GM19397 (cell line): ENCODE data around the gene C9orf72.
A peak's percentile ranks its signal among the peaks of the same experiment; 100 is the strongest.
"Not testable (repeated sequence)": the region's sequence is repeated elsewhere in the genome, so short reads cannot be mapped to it uniquely, and the experiment has no call there.

Experiments
- ATAC-seq: cut with Tn5 transposase; IDR thresholded peaks from one replicate; pipeline ENCODE4 v1.9.1; 2021; ENCODE audit warnings: mild to moderate bottlenecking, moderate library complexity; ENCODE audit not compliant: unreplicated experiment

Gene C9orf72

GRCh38 chr9:27572918-27573633 is at the start of gene C9orf72:
Gene C9orf72 (minus strand): TSS chr9:27573481. CDS start chr9:27567120, 6,361 bp downstream.
- peak; percentile 79 for ATAC-seq

- no peak for ATAC-seq
Measured at GRCh38 chr9:27622693-27623340, 49.5 kb upstream of the C9orf72 start.

- no peak for ATAC-seq
Measured at GRCh38 chr9:27619743-27620142, 46.5 kb upstream of the C9orf72 start.

GRCh38 chr9:27618066-27618465 is 44.8 kb upstream of the C9orf72 start:
- no peak for ATAC-seq

GRCh38 chr9:27614551-27614950 is 41.3 kb upstream of the C9orf72 start:
- ATAC-seq, result no peak

GRCh38 chr9:27612036-27612435 is 38.8 kb upstream of the C9orf72 start:
- ATAC-seq, result not testable (repeated sequence)

- no peak for ATAC-seq
Measured at GRCh38 chr9:27610622-27611021, 37.3 kb upstream of the C9orf72 start.

- no peak for ATAC-seq
Measured at GRCh38 chr9:27602954-27603353, 29.7 kb upstream of the C9orf72 start.

GRCh38 chr9:27602142-27602861 is 29.0 kb upstream of the C9orf72 start:
- ATAC-seq, result no peak

- ATAC-seq, result no peak
Measured at GRCh38 chr9:27601396-27601795, 28.1 kb upstream of the C9orf72 start.

- ATAC-seq, result no peak
Measured at GRCh38 chr9:27600256-27600655, 27.0 kb upstream of the C9orf72 start.

GRCh38 chr9:27599870-27600238 is 26.6 kb upstream of the C9orf72 start:
- ATAC-seq, result no peak

GRCh38 chr9:27599102-27599869 is 26.0 kb upstream of the C9orf72 start:
- ATAC-seq, result no peak

GRCh38 chr9:27595733-27596132 is 22.5 kb upstream of the C9orf72 start:
- ATAC-seq, result no peak

GRCh38 chr9:27591672-27592071 is 18.4 kb upstream of the C9orf72 start:
- ATAC-seq, result no peak

GRCh38 chr9:27591093-27591492 is 17.8 kb upstream of the C9orf72 start:
- no peak for ATAC-seq

- ATAC-seq, result no peak
Measured at GRCh38 chr9:27590651-27591050, 17.4 kb upstream of the C9orf72 start.

- no peak for ATAC-seq
Measured at GRCh38 chr9:27589462-27589861, 16.2 kb upstream of the C9orf72 start.

- no peak for ATAC-seq
Measured at GRCh38 chr9:27586304-27586703, 13.0 kb upstream of the C9orf72 start.

GRCh38 chr9:27584931-27585330 is 11.7 kb upstream of the C9orf72 start:
- ATAC-seq, result no peak

GRCh38 chr9:27582794-27583193 is 9.5 kb upstream of the C9orf72 start:
- no peak for ATAC-seq
